ENCODE data around the gene PLCL2. TPM values are rescaled to one million over a fixed set of nuclear protein-coding genes. Genes with fewer than 3 reads are reported as not detected.

PLCL2 gene
- total RNA-seq, 1 donor from 2014 or later: 11.3 TPM

DNA sequence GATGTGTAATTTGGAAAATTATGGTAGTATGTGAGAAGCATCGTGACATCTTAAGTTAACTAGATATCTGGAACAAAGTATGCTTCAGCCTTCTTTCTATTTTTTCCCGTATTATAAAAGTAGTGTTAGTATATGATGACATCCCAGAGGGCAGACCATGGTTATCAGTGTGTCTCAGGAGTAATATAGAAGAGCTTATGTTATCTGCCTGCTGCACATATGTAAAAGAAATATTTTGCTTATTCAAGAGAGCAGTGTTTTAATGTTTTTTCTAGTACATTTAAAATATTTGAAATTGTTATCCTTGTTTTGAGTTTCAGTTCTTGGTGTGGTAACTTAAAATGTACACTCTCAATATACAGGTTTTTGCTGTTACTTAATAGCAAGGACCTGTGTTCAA is 24.1 kb downstream of the PLCL2 start:
- no peak overlapping the region for H3K4me3 Mint-ChIP-seq (ENCODE audit: low read depth)
- no peaks in the 10 kb centered on the region for H3K9me3 Mint-ChIP-seq (ENCODE audit: low read depth)
- TF ChIP-seq, protein P1, sequence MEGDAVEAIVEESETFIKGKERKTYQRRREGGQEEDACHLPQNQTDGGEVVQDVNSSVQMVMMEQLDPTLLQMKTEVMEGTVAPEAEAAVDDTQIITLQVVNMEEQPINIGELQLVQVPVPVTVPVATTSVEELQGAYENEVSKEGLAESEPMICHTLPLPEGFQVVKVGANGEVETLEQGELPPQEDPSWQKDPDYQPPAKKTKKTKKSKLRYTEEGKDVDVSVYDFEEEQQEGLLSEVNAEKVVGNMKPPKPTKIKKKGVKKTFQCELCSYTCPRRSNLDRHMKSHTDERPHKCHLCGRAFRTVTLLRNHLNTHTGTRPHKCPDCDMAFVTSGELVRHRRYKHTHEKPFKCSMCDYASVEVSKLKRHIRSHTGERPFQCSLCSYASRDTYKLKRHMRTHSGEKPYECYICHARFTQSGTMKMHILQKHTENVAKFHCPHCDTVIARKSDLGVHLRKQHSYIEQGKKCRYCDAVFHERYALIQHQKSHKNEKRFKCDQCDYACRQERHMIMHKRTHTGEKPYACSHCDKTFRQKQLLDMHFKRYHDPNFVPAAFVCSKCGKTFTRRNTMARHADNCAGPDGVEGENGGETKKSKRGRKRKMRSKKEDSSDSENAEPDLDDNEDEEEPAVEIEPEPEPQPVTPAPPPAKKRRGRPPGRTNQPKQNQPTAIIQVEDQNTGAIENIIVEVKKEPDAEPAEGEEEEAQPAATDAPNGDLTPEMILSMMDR (IDR thresholded peaks at IDR 0.05; ENCODE audit: unreplicated experiment): no peak
- no peaks in the 10 kb centered on the region for H3K36me3 Mint-ChIP-seq (ENCODE audit: insufficient read depth)
- no peaks in the 10 kb centered on the region for H3K27me3 Mint-ChIP-seq
- no peak overlapping the region for H3K27ac Mint-ChIP-seq
- no peak for DNase-seq (ENCODE audit: low spot score, unreplicated experiment)
- H3K4me1 Mint-ChIP-seq (ENCODE audit: low read depth): peaks cover 11% of the 10 kb centered on the region

DNA sequence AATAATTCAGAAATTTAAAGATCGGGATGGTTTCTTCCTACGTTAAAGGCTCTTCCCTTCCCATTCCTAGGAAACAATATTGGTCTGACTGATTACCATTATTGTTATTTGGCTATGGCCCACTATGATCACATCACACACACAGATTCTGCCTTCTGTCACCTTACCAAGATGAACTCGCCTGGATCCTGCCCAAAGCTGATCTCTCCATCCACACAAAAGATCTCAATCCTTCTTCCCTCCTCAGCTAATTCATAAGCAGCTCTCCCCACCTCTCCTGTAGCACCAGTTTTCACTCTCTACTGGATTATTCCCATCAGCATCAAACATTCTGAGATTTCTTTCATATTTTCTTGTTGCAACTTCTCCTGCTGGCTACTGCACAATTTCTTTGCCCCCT is 25.0 kb downstream of the PLCL2 start:
- H3K27ac Mint-ChIP-seq: no peak overlapping the region

DNA sequence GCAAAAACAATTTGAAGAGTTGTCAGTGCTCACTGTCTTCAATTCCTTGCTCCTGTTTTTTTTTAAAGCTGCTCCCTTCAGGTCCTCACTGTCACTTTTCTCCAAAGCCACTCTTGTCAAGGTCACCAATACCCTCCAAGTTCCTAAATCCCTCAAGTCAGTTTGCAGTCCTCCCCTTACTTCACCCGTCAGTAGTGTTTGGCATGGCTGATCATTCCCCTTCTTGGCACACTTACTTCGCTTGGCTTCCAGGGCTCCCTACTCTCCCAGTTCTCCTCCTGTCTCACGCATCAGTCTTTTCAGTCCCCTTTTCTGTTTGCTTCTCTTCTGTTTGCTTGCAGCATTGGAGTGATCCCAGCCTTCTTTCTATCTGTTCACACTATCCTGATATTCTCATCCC is 25.5 kb downstream of the PLCL2 start:
- TF ChIP-seq, protein P1 (IDR thresholded peaks at IDR 0.05; ENCODE audit: unreplicated experiment): no peak
- DNase-seq (ENCODE audit: low spot score, unreplicated experiment): no peak
- peaks cover 10% of the 10 kb centered on the region for H3K4me1 Mint-ChIP-seq (ENCODE audit: low read depth)
- no peaks in the 10 kb centered on the region for H3K27me3 Mint-ChIP-seq
- H3K27ac Mint-ChIP-seq: peak overlapping the region; percentile 19
- no peaks in the 10 kb centered on the region for H3K36me3 Mint-ChIP-seq (ENCODE audit: insufficient read depth)
- H3K9me3 Mint-ChIP-seq (ENCODE audit: low read depth): no peaks in the 10 kb centered on the region
- no peak overlapping the region for H3K4me3 Mint-ChIP-seq (ENCODE audit: low read depth)

More for the DNA sequence above, 25.0 kb downstream of the PLCL2 start:
- TF ChIP-seq, protein P1 (IDR thresholded peaks at IDR 0.05; ENCODE audit: unreplicated experiment): no peak
- H3K4me3 Mint-ChIP-seq (ENCODE audit: low read depth): no peak overlapping the region
- H3K36me3 Mint-ChIP-seq (ENCODE audit: insufficient read depth): no peaks in the 10 kb centered on the region
- H3K27me3 Mint-ChIP-seq: no peaks in the 10 kb centered on the region
- H3K4me1 Mint-ChIP-seq (ENCODE audit: low read depth): peaks cover 10% of the 10 kb centered on the region
- no peak for DNase-seq (ENCODE audit: low spot score, unreplicated experiment)
- no peaks in the 10 kb centered on the region for H3K9me3 Mint-ChIP-seq (ENCODE audit: low read depth)

DNA sequence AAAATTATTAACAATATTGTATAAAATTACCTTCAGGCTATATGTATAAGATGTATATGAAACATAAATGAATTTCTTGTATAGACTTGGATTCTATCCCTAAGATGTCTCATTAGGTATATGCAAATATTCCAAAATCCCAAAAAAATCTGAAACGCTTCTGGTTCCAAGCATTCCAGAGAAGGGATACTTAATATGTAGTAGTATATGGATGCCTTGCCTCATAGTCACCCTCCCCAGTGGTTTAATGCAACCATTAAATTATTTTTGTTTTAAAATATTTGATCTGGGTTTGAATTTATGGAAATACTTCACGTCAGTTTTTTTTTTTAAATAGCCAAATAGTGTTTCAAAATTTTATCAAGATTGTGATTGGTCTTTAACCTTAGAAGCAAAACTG is 27.2 kb downstream of the PLCL2 start:
- TF ChIP-seq, protein P1 (IDR thresholded peaks at IDR 0.05; ENCODE audit: unreplicated experiment): no peak
- H3K27ac Mint-ChIP-seq: no peak overlapping the region
- no peaks in the 10 kb centered on the region for H3K27me3 Mint-ChIP-seq
- DNase-seq (ENCODE audit: low spot score, unreplicated experiment): no peak
- no peak overlapping the region for H3K4me3 Mint-ChIP-seq (ENCODE audit: low read depth)
- peaks cover 8% of the 10 kb centered on the region for H3K4me1 Mint-ChIP-seq (ENCODE audit: low read depth)
- H3K9me3 Mint-ChIP-seq (ENCODE audit: low read depth): no peaks in the 10 kb centered on the region
- no peaks in the 10 kb centered on the region for H3K36me3 Mint-ChIP-seq (ENCODE audit: insufficient read depth)

DNA sequence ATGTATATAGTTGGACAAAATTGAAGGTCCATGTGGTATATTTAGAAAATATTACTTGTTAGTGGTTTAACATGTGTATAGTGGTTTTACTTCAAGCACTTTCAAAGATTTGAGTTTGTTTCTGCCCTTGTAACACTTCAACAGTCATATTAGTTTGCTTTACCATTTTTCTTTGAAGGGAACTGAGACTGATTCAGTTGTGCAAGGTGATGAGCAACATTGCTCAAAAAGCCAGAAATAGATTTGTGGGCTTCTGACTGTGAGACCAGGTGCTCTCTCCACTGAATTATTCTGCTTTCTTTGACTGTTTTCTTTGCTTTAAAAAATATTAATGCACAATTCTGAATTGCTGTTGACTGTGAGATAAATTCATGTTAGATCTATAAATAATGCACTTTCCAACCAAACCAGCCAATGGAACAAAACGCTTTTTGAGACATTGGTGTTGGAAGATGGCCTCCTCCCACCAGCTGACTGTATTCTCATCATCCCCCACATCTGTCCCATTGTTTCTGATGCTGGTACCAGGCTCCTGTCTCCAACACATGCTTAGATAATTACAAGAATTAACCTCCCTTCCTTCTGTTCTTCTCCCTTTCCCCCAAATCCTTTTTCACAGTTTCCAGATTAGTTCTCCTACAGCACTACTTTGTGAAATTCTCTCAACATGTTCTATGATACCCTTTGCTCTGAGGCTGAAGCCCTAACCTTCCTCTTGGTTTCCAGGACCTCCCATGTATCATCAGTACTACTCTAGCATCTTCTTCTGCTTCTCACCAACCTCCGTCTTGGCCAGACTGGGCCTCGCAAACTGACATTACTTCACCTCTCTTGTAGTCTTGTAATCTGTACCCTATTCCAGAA is 27.9 kb downstream of the PLCL2 start:
- no peak overlapping the region for H3K27ac Mint-ChIP-seq
- H3K4me1 Mint-ChIP-seq (ENCODE audit: low read depth): peaks cover 8% of the 10 kb centered on the region
- no peaks in the 10 kb centered on the region for H3K36me3 Mint-ChIP-seq (ENCODE audit: insufficient read depth)
- H3K9me3 Mint-ChIP-seq (ENCODE audit: low read depth): no peaks in the 10 kb centered on the region
- no peak overlapping the region for H3K4me3 Mint-ChIP-seq (ENCODE audit: low read depth)
- H3K27me3 Mint-ChIP-seq: no peaks in the 10 kb centered on the region
- DNase-seq (ENCODE audit: low spot score, unreplicated experiment): no peak
- TF ChIP-seq, protein P1 (IDR thresholded peaks at IDR 0.05; ENCODE audit: unreplicated experiment): no peak
